GM04504 (cell line): ENCODE data around the gene HAND2.
A peak's percentile ranks its signal among the peaks of the same experiment; 100 is the strongest.

Experiments
- DNase-seq: peaks from one replicate; pipeline ENCODE4 v3.0.0-alpha.2; 2012; ENCODE audit warnings: low read depth

HAND2 gene

GRCh38 chr4:173501592-173502150 is 28.4 kb downstream of the HAND2 start:
- DNase-seq, result no peak

- DNase-seq, result no peak
Observed at GRCh38 chr4:173500841-173501591, 29.0 kb downstream of the HAND2 start.

GRCh38 chr4:173499658-173500535 is 30.1 kb downstream of the HAND2 start:
- DNase-seq, result no peak

- no peak for DNase-seq
Observed at GRCh38 chr4:173498771-173499170, 31.3 kb downstream of the HAND2 start.

- no peak for DNase-seq
Observed at GRCh38 chr4:173498023-173498422, 32.0 kb downstream of the HAND2 start.

- no peak for DNase-seq
Observed at GRCh38 chr4:173494013-173494970, 35.7 kb downstream of the HAND2 start.

- no peak for DNase-seq
Observed at GRCh38 chr4:173493041-173493440, 37.0 kb downstream of the HAND2 start.

GRCh38 chr4:173492315-173492714 is 37.7 kb downstream of the HAND2 start:
- no peak for DNase-seq

GRCh38 chr4:173490817-173491528 is 39.1 kb downstream of the HAND2 start:
- DNase-seq, result no peak

- no peak for DNase-seq
Observed at GRCh38 chr4:173490256-173490655, 39.8 kb downstream of the HAND2 start.

GRCh38 chr4:173489514-173489913 is 40.5 kb downstream of the HAND2 start:
- DNase-seq, result peak; percentile 54

- DNase-seq, result no peak
Observed at GRCh38 chr4:173488656-173489055, 41.4 kb downstream of the HAND2 start.

GRCh38 chr4:173488074-173488473 is 42.0 kb downstream of the HAND2 start:
- DNase-seq, result no peak

GRCh38 chr4:173486714-173487392 is 43.2 kb downstream of the HAND2 start:
- DNase-seq, result no peak

- no peak for DNase-seq
Observed at GRCh38 chr4:173485164-173485563, 44.9 kb downstream of the HAND2 start.

- no peak for DNase-seq
Observed at GRCh38 chr4:173482330-173482931, 47.6 kb downstream of the HAND2 start.

GRCh38 chr4:173478913-173479283 is 51.1 kb downstream of the HAND2 start:
- DNase-seq, result no peak

GRCh38 chr4:173478201-173478912 is 51.7 kb downstream of the HAND2 start:
- DNase-seq, result no peak

GRCh38 chr4:173477016-173477415 is 53.0 kb downstream of the HAND2 start:
- no peak for DNase-seq
